GM23338 (cell line): ENCODE measurements around the gene SLC24A5.

Experiments used
- CREB1 ChIP-seq: fragments of 250-450 bp; sonication (Bioruptor Pico); IDR thresholded peaks from 2 replicates; pipeline ENCODE4 v1.5.0; 2020; ENCODE audit warnings: low read depth, mild to moderate bottlenecking, moderate library complexity
- EZH2 ChIP-seq: fragments of 200-600 bp; sonication (generic); IDR thresholded peaks from one replicate; pipeline ENCODE4 v1.8.0; 2017; ENCODE audit warnings: antibody characterized with exemption, mild to moderate bottlenecking, low read depth; ENCODE audit not compliant: unreplicated experiment
- EZH2phosphoT487 ChIP-seq: fragments of 200-600 bp; sonication (generic); IDR thresholded peaks from one replicate; pipeline ENCODE4 v1.8.1; 2018; ENCODE audit warnings: antibody characterized with exemption; ENCODE audit not compliant: unreplicated experiment
- JUNB ChIP-seq: IDR thresholded peaks from one replicate; pipeline ENCODE4 v1.6.1; 2016; ENCODE audit warnings: antibody characterized with exemption; ENCODE audit not compliant: unreplicated experiment
- NANOG ChIP-seq: IDR thresholded peaks from 2 replicates; pipeline ENCODE4 v1.6.1; 2016; ENCODE audit warnings: antibody characterized with exemption, borderline replicate concordance
- POLR2AphosphoS5 ChIP-seq: IDR thresholded peaks from 2 replicates; pipeline ENCODE4 v1.6.1; 2016; ENCODE audit warnings: antibody characterized with exemption, low read depth
- STAT1 ChIP-seq: IDR thresholded peaks from one replicate; pipeline ENCODE4 v1.6.1; 2016; ENCODE audit warnings: antibody characterized with exemption; ENCODE audit not compliant: unreplicated experiment
- ZNF114 ChIP-seq: fragments of 250-450 bp; sonication (Bioruptor Pico); IDR thresholded peaks from 2 replicates; pipeline ENCODE4 v1.5.0; 2020; ENCODE audit warnings: mild to moderate bottlenecking, moderate library complexity
- ZNF331 ChIP-seq: fragments of 250-450 bp; sonication (Bioruptor Pico); IDR thresholded peaks from 2 replicates; pipeline ENCODE4 v1.5.0; 2020; ENCODE audit warnings: low read depth, mild to moderate bottlenecking, moderate library complexity
- ZNF462 ChIP-seq: fragments of 250-450 bp; sonication (Bioruptor Pico); IDR thresholded peaks from 2 replicates; pipeline ENCODE4 v1.5.0; 2020; ENCODE audit warnings: mild to moderate bottlenecking, moderate library complexity
- TF ChIP-seq, protein P1 (sequence below), 2 experiments: fragments of 200-600 bp in 1 of 2; sonication (generic) in 1 of 2; conservative IDR thresholded peaks; 2 replicates each; pipeline versions ENCODE4 v1.5.1 to v1.6.1; 2016 to 2017; ENCODE audit warnings: antibody characterized with exemption in 2 of 2, low read depth in 2 of 2, mild to moderate bottlenecking in 2 of 2, moderate library complexity in 1 of 2
- TF ChIP-seq, protein P2 (sequence below): IDR thresholded peaks from one replicate; pipeline ENCODE4 v1.6.1; 2018; ENCODE audit warnings: antibody characterized with exemption; ENCODE audit not compliant: unreplicated experiment
- TF ChIP-seq, protein P3 (sequence below): IDR thresholded peaks from 2 replicates; pipeline ENCODE4 v1.6.1; 2016; ENCODE audit warnings: antibody characterized with exemption

- TF ChIP-seq, protein P1, sequence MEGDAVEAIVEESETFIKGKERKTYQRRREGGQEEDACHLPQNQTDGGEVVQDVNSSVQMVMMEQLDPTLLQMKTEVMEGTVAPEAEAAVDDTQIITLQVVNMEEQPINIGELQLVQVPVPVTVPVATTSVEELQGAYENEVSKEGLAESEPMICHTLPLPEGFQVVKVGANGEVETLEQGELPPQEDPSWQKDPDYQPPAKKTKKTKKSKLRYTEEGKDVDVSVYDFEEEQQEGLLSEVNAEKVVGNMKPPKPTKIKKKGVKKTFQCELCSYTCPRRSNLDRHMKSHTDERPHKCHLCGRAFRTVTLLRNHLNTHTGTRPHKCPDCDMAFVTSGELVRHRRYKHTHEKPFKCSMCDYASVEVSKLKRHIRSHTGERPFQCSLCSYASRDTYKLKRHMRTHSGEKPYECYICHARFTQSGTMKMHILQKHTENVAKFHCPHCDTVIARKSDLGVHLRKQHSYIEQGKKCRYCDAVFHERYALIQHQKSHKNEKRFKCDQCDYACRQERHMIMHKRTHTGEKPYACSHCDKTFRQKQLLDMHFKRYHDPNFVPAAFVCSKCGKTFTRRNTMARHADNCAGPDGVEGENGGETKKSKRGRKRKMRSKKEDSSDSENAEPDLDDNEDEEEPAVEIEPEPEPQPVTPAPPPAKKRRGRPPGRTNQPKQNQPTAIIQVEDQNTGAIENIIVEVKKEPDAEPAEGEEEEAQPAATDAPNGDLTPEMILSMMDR (conservative IDR thresholded peaks at IDR 0.05; ENCODE audit: low read depth in 2 of 2) = no peak
- TF ChIP-seq EZH2phosphoT487 (no peak), POLR2AphosphoS5 (no peak), ZNF114 (no peak), EZH2 (no peak), JUNB (no peak), CREB1 (CRISPR knock-in tag) (no peak), ZNF331 (CRISPR knock-in tag) (no peak), NANOG (no peak), ZNF462 (no peak), STAT1 (no peak)
- TF ChIP-seq, protein P2, sequence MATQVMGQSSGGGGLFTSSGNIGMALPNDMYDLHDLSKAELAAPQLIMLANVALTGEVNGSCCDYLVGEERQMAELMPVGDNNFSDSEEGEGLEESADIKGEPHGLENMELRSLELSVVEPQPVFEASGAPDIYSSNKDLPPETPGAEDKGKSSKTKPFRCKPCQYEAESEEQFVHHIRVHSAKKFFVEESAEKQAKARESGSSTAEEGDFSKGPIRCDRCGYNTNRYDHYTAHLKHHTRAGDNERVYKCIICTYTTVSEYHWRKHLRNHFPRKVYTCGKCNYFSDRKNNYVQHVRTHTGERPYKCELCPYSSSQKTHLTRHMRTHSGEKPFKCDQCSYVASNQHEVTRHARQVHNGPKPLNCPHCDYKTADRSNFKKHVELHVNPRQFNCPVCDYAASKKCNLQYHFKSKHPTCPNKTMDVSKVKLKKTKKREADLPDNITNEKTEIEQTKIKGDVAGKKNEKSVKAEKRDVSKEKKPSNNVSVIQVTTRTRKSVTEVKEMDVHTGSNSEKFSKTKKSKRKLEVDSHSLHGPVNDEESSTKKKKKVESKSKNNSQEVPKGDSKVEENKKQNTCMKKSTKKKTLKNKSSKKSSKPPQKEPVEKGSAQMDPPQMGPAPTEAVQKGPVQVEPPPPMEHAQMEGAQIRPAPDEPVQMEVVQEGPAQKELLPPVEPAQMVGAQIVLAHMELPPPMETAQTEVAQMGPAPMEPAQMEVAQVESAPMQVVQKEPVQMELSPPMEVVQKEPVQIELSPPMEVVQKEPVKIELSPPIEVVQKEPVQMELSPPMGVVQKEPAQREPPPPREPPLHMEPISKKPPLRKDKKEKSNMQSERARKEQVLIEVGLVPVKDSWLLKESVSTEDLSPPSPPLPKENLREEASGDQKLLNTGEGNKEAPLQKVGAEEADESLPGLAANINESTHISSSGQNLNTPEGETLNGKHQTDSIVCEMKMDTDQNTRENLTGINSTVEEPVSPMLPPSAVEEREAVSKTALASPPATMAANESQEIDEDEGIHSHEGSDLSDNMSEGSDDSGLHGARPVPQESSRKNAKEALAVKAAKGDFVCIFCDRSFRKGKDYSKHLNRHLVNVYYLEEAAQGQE = no peak
- TF ChIP-seq, protein P3, sequence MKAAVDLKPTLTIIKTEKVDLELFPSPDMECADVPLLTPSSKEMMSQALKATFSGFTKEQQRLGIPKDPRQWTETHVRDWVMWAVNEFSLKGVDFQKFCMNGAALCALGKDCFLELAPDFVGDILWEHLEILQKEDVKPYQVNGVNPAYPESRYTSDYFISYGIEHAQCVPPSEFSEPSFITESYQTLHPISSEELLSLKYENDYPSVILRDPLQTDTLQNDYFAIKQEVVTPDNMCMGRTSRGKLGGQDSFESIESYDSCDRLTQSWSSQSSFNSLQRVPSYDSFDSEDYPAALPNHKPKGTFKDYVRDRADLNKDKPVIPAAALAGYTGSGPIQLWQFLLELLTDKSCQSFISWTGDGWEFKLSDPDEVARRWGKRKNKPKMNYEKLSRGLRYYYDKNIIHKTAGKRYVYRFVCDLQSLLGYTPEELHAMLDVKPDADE = no peak
These were observed 23.5 kb upstream of the SLC24A5 start for GRCh38 chr15:48097264-48097663.
